ENCODE data around the gene CBX8.
A peak's percentile ranks its signal among the peaks of the same experiment; 100 is the strongest.

The CBX8 gene

GRCh38 chr17:79818026-79818758, 21.3 kb upstream of the CBX8 start:
- DNase-seq, result no peak

DNA sequence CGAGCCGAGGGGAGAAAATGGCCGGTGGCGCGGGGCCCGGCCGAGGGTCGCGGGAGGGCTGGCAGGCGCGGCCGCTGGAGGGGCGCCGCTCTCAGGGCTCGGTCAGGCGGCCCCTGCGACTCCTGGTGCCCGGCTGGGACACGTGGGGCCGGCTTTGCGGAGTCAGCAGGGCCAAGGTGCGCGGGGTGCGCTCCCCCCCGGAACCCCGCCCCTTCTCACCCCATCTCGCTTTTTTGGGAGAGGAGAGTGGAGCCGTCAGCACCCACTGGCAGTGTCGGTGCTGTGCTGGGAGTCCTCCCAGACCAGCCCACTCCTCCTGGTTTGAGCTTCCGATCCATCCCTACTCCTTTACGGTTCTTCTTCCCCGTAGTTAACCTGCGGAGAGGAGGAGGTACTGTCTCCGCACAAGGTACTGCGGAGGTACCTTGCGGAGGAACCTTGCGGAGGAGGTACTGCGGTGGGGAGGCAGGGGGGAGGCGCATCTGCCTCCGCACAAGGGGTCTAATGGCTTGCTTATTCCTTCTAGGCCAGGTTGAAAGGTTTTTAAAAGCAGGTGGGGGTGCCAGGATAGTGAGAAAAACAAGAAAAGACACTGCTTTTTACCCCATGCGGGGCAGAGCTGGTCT, 19.1 kb upstream of the CBX8 start:
- DNase-seq, result no peak

DNA sequence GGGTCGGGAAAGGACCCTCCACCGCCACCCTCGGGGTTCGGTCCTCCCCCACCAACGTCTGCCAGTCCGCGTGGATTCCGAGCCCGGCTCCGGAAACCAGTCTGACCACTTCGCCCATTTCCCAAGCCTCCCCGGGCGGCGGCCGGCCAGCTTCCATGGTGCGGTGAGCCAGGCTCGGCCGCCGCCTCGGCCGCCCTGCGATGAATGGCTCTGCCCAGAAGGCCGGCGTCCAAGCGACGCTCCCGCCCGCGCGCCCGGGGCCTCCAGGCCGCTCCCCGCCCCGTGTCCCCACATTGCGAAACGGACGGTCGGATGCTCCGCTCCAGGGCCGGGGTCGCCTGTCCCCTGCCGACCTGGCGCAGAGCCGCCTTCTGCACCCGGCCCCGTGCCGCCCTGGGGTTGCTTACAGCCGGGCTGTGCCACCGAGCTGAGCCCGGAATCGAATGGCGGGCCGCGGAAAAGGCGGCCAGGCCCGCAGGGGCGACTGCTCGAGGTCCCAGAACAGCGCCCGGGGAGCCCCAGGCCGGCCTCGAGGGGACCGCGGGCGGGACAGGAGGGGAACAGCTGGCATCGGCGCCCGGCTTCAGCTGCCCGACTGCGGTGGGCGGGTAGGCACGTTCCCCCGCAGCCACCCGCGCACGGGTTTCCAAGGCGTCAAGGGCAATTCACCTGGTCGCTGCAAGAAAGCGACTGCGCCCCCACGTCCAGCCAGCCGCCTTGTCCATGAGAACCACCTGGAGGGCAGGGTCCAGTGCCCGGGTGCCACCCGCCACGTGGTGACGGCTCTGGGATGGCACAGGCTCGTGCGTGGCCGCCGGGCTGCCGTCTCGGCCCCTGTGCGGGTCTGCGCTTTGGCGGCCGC, 18.3 kb upstream of the CBX8 start:
- DNase-seq, result no peak

- DNase-seq, result no peak
Measured at GRCh38 chr17:79814127-79814973, 17.5 kb upstream of the CBX8 start.

DNA sequence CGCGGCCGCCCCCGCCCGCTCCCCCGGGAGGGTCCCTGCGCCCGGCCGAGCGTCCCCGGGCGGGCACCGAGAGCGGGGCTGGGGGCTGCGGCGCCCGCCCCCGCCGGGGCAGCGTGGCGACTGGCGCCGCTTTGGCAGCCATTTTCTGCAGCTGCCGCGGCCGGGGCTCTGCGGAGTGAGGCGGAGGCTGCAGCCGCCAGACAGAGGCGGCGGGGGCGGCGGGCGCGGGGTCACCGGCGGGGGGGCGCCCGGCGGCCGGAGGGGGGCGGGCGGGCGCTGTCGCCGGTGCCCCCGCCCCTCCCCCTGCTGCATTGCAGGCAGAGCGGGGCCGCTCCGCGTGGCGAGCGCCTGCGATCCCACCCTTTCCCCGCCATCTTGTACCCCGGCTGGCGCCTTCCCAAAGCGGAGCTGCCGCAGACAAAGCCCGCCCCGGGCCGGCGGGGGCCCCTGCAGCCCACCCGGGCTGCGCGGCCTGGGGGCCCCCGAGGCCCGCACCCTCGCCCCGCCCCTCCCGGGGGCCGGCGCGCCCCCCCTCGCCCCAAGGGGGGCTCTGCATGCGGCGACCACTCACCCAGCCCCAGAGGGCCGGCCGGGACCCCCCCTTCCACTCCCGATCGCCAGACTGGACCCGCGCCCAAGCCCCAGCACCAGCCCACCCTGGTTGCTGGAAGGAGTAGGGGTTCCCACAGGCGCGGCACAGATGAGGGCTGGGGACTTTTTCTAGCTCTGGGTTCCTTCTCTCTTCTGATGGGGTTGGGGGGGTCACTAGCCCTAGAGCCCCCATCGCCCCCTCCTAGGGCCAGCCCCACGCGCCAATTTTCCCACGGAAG, 16.6 kb upstream of the CBX8 start:
- DNase-seq, result no peak

- no peak for DNase-seq
Measured at GRCh38 chr17:79812353-79813258, 15.7 kb upstream of the CBX8 start.

GRCh38 chr17:79811868-79812352, 15.0 kb upstream of the CBX8 start:
- DNase-seq, result no peak

- DNase-seq, result no peak
Measured at GRCh38 chr17:79811011-79811867, 14.4 kb upstream of the CBX8 start.

GRCh38 chr17:79810130-79811010, 13.5 kb upstream of the CBX8 start:
- peak; percentile 80 to 83 for DNase-seq

DNA sequence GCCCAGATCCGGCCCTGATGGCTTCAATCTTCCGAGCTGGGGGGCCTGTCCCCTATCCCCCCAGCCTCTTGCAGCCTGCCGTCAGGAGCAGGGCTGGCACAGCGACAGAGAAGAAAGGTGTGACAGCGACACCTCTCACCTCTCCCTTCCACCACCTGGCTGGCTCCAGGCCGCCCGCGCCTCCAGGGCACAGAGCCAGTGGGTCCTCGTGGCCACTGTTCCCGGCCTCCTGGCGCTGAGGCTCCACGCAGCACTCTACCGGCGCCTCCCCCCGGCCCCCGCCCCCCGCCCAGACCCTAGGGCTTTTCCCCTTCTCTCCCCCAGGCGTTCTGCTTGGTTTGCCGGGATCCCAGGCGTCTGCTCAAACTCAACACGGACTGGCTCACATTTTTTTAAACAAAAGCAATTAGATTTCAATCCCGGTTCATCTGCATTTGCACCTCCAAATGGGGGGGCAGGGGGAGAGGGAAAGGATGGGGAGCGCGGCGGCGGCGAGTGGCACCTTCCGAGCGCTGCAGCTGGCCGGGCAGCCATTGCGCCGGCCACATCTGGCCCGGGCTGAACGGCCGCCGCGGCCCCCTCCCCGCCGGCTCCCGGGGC, 12.8 kb upstream of the CBX8 start:
- DNase-seq, result no peak

GRCh38 chr17:79808763-79809529, 12.1 kb upstream of the CBX8 start:
- DNase-seq, result no peak

- DNase-seq, result no peak
Measured at GRCh38 chr17:79806863-79807720, 10.2 kb upstream of the CBX8 start.

DNA sequence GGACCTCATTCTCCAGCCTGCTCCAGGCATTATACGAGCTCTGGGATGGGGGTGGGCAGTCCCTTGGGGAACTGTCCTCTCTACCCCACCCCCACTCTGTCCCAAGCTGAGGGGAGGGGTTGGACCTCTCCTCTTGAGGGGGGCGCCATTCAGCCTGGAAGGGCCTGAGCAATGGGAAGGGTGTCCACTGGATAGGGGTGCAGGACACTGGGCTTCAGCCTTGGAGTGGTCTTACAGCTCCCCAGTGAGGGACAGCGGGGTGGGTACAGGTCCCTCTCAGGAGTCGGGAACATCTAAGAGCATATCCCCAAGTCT, 9.5 kb upstream of the CBX8 start:
- DNase-seq, result no peak

- no peak for DNase-seq
Measured at GRCh38 chr17:79804856-79805696, 8.2 kb upstream of the CBX8 start.
